Peyer's patch (tissue), 4 donors: ENCODE data around the gene ADAMTSL3.
"Not testable (repeated sequence)": the region's sequence is repeated elsewhere in the genome, so short reads cannot be mapped to it uniquely, and the experiment has no call there.

Source experiments
- POLR2A ChIP-seq, 2 donors: fragments of 450-650 bp; IDR thresholded peaks; one replicate each; pipeline ENCODE4 v1.5.1; 2017; ENCODE audit warnings: antibody characterized with exemption in 2 of 2, mild to moderate bottlenecking in 2 of 2, moderate library complexity in 2 of 2
- TF ChIP-seq, protein P1 (sequence below), 6 experiments: fragments of 450-650 bp in 4 of 6; fragments of 200-600 bp in 2 of 6; sonication (generic) in 1 of 6; IDR thresholded peaks; one replicate each; pipeline ENCODE4 v1.5.1; 2017 to 2019; ENCODE audit warnings: antibody characterized with exemption in 6 of 6, mild to moderate bottlenecking in 3 of 6, moderate library complexity in 1 of 6

DNA sequence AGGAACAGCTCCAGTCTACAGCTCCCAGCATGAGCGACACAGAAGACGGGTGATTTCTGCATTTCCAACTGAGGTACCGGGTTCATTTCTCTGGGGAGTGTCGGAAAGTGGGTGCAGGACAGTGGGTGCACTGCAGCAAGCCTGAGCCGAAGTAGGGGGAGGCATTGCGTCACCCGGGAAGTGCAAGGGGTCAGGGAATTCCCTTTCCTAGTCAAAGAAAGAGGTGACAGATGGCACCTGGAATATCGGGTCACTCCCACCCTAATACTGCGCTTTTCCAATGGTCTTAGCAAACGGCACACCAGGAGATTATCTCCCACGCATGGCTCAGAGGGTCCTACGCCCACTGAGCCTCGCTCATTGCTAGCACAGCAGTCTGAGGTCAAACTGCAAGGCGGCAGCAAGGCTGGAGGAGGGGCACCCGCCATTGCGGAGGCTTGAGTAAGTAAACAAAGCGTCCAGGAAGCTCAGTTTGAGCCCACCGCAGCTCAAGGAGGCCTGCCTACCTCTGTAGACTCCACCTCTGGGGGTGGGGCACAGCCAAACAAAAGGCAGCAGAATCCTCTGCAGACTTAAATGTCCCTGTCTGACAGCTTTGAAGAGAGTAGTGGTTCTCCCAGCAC lies 388.6 kb downstream of the ADAMTSL3 start:
- TF ChIP-seq, protein P1, sequence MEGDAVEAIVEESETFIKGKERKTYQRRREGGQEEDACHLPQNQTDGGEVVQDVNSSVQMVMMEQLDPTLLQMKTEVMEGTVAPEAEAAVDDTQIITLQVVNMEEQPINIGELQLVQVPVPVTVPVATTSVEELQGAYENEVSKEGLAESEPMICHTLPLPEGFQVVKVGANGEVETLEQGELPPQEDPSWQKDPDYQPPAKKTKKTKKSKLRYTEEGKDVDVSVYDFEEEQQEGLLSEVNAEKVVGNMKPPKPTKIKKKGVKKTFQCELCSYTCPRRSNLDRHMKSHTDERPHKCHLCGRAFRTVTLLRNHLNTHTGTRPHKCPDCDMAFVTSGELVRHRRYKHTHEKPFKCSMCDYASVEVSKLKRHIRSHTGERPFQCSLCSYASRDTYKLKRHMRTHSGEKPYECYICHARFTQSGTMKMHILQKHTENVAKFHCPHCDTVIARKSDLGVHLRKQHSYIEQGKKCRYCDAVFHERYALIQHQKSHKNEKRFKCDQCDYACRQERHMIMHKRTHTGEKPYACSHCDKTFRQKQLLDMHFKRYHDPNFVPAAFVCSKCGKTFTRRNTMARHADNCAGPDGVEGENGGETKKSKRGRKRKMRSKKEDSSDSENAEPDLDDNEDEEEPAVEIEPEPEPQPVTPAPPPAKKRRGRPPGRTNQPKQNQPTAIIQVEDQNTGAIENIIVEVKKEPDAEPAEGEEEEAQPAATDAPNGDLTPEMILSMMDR (IDR thresholded peaks at IDR 0.05), result not testable (repeated sequence)
- TF ChIP-seq POLR2A (IDR thresholded peaks at IDR 0.05), result not testable (repeated sequence)
